HUES64 (cell line): ENCODE results near the gene PLXNC1.

ENCODE experiments used
- H3K27ac ChIP-seq: 2 replicates; pipeline ENCODE4 v1.7.0; 2013; ENCODE audit warnings: low read depth, low read length, inconsistent platforms
- H3K27me3 ChIP-seq: 2 replicates; pipeline ENCODE4 v1.6.1; 2013; ENCODE audit warnings: mild to moderate bottlenecking, low read length; ENCODE audit not compliant: insufficient read depth
- H3K36me3 ChIP-seq: 2 replicates; pipeline ENCODE4 v1.6.1; 2013; ENCODE audit warnings: mild to moderate bottlenecking, low read length; ENCODE audit not compliant: insufficient read depth
- H3K4me1 ChIP-seq: 2 replicates; pipeline ENCODE4 v1.6.1; 2013; ENCODE audit warnings: mild to moderate bottlenecking, low read length, moderate library complexity; ENCODE audit not compliant: insufficient read depth
- H3K4me3 ChIP-seq: 2 replicates; pipeline ENCODE4 v1.5.1; 2013; ENCODE audit warnings: mild to moderate bottlenecking, low read length, moderate library complexity
- H3K9ac ChIP-seq: 2 replicates; pipeline ENCODE4 v1.6.1; 2013; ENCODE audit warnings: mild to moderate bottlenecking, low read depth, low read length
- H3K9me3 ChIP-seq: 2 replicates; pipeline ENCODE4 v1.6.1; 2013; ENCODE audit warnings: low read depth, low read length; ENCODE audit not compliant: insufficient read depth
- WGBS: fragments of 150-250, 120-280 bp; methylation state at CpG from one replicate; pipeline ENCODE4 v1.1.7; 2013; ENCODE audit warnings: missing lambda C conversion rate; 5-methylcytosine and 5-hydroxymethylcytosine counted together

The PLXNC1 gene

GRCh38 chr12:94286583-94287244 is 138.3 kb downstream of the PLXNC1 start:
- no peaks in the 10 kb centered on the region for H3K36me3 ChIP-seq
- H3K27ac ChIP-seq: no peak overlapping the region
- peaks cover 36% of the 10 kb centered on the region for H3K4me1 ChIP-seq
- H3K4me3 ChIP-seq: no peak overlapping the region
- 75% methylated on average over 4 of the region's 4 CpGs for WGBS
- no peaks in the 10 kb centered on the region for H3K9me3 ChIP-seq
- no peaks in the 10 kb centered on the region for H3K27me3 ChIP-seq
- no peak overlapping the region for H3K9ac ChIP-seq

GRCh38 chr12:94287245-94287628 is 138.9 kb downstream of the PLXNC1 start:
- Histone ChIP-seq H3K27me3 (no peaks in the 10 kb centered on the region), H3K4me1 (peaks cover 36% of the 10 kb centered on the region), H3K4me3 (no peak overlapping the region), H3K9ac (no peak overlapping the region), H3K9me3 (no peaks in the 10 kb centered on the region), H3K36me3 (no peaks in the 10 kb centered on the region), H3K27ac (no peak overlapping the region)
- 88% methylated on average over 10 of the region's 10 CpGs for WGBS

GRCh38 chr12:94289461-94290312 is 141.3 kb downstream of the PLXNC1 start:
- Histone ChIP-seq H3K9ac (no peak overlapping the region), H3K27ac (no peak overlapping the region)
- 87% methylated on average over 11 of the region's 13 CpGs for WGBS

GRCh38 chr12:94290353-94290752 is 142.0 kb downstream of the PLXNC1 start:
- WGBS: 60% methylated on average over 4 of the region's 4 CpGs
- Histone ChIP-seq H3K27me3 (no peaks in the 10 kb centered on the region), H3K36me3 (no peaks in the 10 kb centered on the region), H3K4me3 (no peak overlapping the region), H3K9me3 (no peaks in the 10 kb centered on the region), H3K9ac (no peak overlapping the region), H3K4me1 (peaks cover 36% of the 10 kb centered on the region), H3K27ac (no peak overlapping the region)

More at GRCh38 chr12:94289461-94290312, 141.3 kb downstream of the PLXNC1 start:
- H3K36me3 ChIP-seq: no peaks in the 10 kb centered on the region
- H3K4me3 ChIP-seq: no peak overlapping the region
- no peaks in the 10 kb centered on the region for H3K27me3 ChIP-seq
- peaks cover 36% of the 10 kb centered on the region for H3K4me1 ChIP-seq
- no peaks in the 10 kb centered on the region for H3K9me3 ChIP-seq

- no peak overlapping the region for H3K9ac ChIP-seq
- H3K4me3 ChIP-seq: no peak overlapping the region
- H3K9me3 ChIP-seq: no peaks in the 10 kb centered on the region
- H3K27ac ChIP-seq: no peak overlapping the region
- peaks cover 6% of the 10 kb centered on the region; the same call in 1 of the 2 replicates for H3K36me3 ChIP-seq
- 94% methylated on average over 6 of the region's 6 CpGs for WGBS
- no peaks in the 10 kb centered on the region for H3K4me1 ChIP-seq
- H3K27me3 ChIP-seq: no peaks in the 10 kb centered on the region
Observed at GRCh38 chr12:94297096-94297699, 148.8 kb downstream of the PLXNC1 start.

- WGBS: 83% methylated on average over 2 of the region's 2 CpGs
- H3K4me1 ChIP-seq: no peaks in the 10 kb centered on the region
- H3K27me3 ChIP-seq: no peaks in the 10 kb centered on the region
- H3K27ac ChIP-seq: no peak overlapping the region
- H3K9me3 ChIP-seq: no peaks in the 10 kb centered on the region
- no peak overlapping the region for H3K4me3 ChIP-seq
- H3K9ac ChIP-seq: no peak overlapping the region
- peaks cover 12% of the 10 kb centered on the region for H3K36me3 ChIP-seq
Observed at GRCh38 chr12:94297876-94298505, 149.6 kb downstream of the PLXNC1 start.

GRCh38 chr12:94299846-94300245 is 151.5 kb downstream of the PLXNC1 start:
- H3K36me3 ChIP-seq: peaks cover 14% of the 10 kb centered on the region
- H3K4me1 ChIP-seq: peaks cover 18% of the 10 kb centered on the region
- H3K27me3 ChIP-seq: no peaks in the 10 kb centered on the region
- no peak overlapping the region for H3K9ac ChIP-seq
- H3K9me3 ChIP-seq: no peaks in the 10 kb centered on the region
- 90% methylated on average over 1 of the region's 1 CpG for WGBS
- no peak overlapping the region for H3K27ac ChIP-seq
- H3K4me3 ChIP-seq: no peak overlapping the region

GRCh38 chr12:94304012-94304411 is 155.6 kb downstream of the PLXNC1 start:
- peaks cover 42% of the 10 kb centered on the region for H3K36me3 ChIP-seq
- no peaks in the 10 kb centered on the region for H3K9me3 ChIP-seq
- WGBS: 90% methylated on average over 1 of the region's 1 CpG
- H3K27ac ChIP-seq: peak overlapping the region; percentile 98; the same call in 1 of the 2 replicates
- no peak overlapping the region for H3K9ac ChIP-seq
- H3K4me3 ChIP-seq: no peak overlapping the region
- H3K27me3 ChIP-seq: no peaks in the 10 kb centered on the region
- H3K4me1 ChIP-seq: peaks cover 37% of the 10 kb centered on the region

GRCh38 chr12:94304566-94305061 is 156.2 kb downstream of the PLXNC1 start:
- peaks cover 48% of the 10 kb centered on the region for H3K36me3 ChIP-seq
- peak overlapping the region; percentile 3; the same call in 1 of the 2 replicates for H3K9ac ChIP-seq
- H3K4me1 ChIP-seq: peaks cover 37% of the 10 kb centered on the region
- WGBS: 21% methylated on average over 3 of the region's 3 CpGs
- peak overlapping the region; percentile 98 for H3K27ac ChIP-seq
- H3K27me3 ChIP-seq: no peaks in the 10 kb centered on the region
- no peak overlapping the region for H3K4me3 ChIP-seq
- no peaks in the 10 kb centered on the region for H3K9me3 ChIP-seq

GRCh38 chr12:94305130-94305957 is 157.0 kb downstream of the PLXNC1 start:
- Histone ChIP-seq H3K27ac (peak overlapping the region; percentile 98), H3K36me3 (peaks cover 53% of the 10 kb centered on the region)

More at GRCh38 chr12:94305130-94305957, 157.0 kb downstream of the PLXNC1 start:
- peaks cover 37% of the 10 kb centered on the region for H3K4me1 ChIP-seq
- no peaks in the 10 kb centered on the region for H3K9me3 ChIP-seq
- no peaks in the 10 kb centered on the region for H3K27me3 ChIP-seq
- peak overlapping the region; percentile 3; the same call in 1 of the 2 replicates for H3K9ac ChIP-seq
- WGBS: 64% methylated on average over 8 of the region's 9 CpGs
- no peak overlapping the region for H3K4me3 ChIP-seq
